SKM-1 treated with dmso at 0.1 percent for 144 hours (cell line): ENCODE results near the gene TRIM77.
"Not testable (repeated sequence)": the region's sequence is repeated elsewhere in the genome, so short reads cannot be mapped to it uniquely, and the experiment has no call there.

Experiments used
- DNase-seq: peaks from one replicate; lab custom pipeline; 2025; ENCODE audit not compliant: unreplicated experiment; lab: John Stamatoyannopoulos, UW

TRIM77 gene, protein sequence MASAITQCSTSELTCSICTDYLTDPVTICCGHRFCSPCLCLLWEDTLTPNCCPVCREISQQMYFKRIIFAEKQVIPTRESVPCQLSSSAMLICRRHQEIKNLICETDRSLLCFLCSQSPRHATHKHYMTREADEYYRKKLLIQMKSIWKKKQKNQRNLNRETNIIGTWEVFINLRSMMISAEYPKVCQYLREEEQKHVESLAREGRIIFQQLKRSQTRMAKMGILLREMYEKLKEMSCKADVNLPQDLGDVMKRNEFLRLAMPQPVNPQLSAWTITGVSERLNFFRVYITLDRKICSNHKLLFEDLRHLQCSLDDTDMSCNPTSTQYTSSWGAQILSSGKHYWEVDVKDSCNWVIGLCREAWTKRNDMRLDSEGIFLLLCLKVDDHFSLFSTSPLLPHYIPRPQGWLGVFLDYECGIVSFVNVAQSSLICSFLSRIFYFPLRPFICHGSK

DNA sequence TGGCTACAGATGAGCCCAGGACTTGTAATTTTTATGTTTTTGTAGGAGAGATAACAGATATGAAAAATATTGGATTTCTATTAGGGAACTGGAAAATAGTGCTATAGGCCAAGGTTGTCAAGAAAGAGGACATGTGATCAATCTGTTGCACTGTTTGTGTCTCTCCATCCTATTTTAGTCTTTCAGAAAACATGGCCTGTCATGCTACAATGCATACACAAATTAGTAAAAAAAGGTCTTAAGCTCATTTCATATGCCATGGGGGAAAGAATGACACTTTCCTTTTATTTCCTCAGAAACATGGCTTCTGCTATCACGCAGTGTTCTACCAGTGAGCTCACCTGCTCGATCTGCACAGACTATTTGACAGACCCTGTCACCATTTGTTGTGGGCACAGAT lies at the start of gene TRIM77:
TRIM77 (plus strand) TSS at position 301 of the 400 bp plus-strand sequence; CDS start at position 301, 0 bp downstream.
- DNase-seq: not testable (repeated sequence)

DNA sequence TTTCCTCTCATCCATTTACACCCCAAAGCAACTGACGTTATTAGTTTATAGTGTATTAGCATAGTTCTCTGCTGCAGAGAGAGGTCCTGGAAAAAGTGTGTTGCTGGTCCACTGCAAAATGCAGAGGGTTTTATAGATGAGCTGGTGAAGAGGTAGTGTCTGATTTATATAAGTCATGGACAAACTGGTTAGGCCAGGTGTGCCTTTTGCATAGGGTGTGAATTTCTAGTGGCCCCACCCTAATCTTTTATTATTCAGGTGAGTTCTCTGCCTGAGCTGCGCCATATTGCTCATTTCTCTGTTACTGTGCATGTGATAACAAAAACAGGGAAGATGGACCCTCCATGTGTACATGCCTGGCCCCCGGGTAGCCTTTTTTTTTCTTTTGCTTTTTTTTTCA lies 43.1 kb upstream of the TRIM77 start:
- DNase-seq: no peak

DNA sequence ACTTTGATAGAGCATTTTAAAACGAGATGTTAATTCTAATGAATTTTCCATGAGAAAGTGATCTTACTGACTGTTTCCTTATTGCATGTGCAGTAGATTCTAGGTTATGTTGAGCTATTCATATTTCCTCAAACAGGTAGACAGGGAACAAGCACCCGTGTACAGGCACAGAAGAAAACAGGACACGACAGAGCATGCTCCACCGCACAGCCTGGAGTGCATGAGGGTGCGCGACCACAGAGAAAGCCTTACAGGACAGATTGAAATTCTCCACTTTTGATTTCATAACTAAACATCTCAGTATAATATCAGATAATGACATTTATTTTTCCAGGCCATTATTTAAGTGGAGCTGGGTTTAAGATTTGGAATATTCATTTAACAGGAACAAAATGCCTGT lies 41.9 kb upstream of the TRIM77 start:
- not testable (repeated sequence) for DNase-seq

DNA sequence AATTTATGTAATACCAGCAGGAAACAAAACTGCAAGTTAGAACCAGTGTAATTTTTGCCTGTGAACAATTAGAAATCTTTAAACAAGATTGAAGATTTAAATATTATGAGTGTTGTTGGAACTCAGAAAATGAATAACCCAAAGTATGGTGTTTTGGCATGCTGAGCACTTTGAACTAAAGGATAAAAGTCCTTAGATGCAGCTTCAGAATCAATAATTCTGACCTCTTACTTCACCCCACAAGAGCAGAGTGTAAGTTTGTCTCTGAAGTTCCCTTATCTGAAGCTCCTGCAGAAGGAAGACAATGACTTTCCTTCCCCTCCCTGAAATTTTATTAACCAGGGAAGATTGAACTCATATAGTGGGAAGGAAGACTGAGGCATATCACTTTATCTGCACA lies 40.5 kb upstream of the TRIM77 start:
- not testable (repeated sequence) for DNase-seq

DNA sequence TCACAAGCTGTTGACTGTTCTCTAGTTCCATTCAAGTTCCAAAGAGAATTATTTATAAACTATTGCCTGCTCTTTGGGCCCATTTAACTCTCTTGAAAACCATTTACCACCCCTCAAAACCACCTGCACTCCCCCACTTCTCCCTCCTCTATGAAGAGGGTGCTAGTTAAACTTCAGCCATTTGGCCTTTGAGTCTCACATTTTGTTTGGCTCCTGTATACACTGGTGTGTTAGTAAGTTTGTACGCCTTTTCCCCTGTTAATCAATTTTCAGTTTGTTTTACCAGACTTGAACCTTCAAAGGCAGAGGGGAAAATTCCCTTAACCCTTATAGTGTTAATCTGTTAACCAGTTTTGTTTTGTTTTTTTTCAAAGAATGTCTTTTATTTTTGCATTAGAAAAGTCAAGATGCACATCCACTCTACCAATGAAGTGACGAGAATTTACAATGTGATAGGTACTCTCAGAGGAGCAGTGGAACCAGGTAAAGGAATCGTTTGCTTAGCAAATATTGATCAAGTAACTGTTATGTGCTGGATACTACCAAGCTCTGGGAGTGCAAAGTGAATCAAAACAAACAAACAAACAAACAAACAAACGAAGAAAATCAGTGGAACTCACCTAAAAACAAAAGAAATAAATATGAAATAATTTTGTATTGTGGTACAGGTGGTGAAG lies 40.0 kb upstream of the TRIM77 start:
- not testable (repeated sequence) for DNase-seq

DNA sequence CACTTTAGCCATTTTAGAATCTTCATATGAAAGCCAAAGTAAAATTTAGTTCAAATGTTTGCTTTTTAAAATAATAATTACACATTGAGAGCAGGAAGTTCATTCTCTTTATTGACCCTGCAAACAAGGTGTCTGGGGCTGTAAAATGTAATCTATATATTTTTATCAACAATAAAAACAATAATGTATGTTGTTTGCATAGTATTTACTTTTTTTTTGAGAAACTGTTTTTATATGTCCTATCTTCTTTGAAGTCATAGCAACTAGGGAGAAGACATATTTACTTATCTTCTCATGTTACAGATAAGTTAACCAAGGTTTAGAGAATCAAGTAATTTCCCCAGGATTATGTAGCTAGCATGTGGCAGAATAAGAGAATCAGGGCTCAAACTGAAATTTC lies 37.6 kb upstream of the TRIM77 start:
- DNase-seq: not testable (repeated sequence)

DNA sequence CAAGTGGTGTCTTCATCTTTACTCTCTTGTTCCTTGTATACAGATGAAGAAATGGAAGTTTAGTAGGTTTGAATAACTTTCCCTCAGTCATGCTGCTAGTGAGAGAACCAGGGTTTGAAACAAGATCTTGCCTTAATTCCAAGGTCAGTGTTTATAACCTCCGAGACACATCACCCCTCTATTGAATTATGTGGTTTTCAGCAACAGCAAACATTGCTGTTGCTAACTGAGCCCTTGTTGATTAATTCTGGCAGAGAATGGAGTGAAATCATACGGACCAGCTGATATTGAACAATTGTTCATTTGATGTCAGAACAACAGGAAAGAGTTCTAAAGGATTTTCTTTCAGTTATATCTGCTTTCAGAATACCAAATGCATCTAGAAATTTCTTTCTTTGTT lies 36.7 kb upstream of the TRIM77 start:
- DNase-seq: not testable (repeated sequence)

DNA sequence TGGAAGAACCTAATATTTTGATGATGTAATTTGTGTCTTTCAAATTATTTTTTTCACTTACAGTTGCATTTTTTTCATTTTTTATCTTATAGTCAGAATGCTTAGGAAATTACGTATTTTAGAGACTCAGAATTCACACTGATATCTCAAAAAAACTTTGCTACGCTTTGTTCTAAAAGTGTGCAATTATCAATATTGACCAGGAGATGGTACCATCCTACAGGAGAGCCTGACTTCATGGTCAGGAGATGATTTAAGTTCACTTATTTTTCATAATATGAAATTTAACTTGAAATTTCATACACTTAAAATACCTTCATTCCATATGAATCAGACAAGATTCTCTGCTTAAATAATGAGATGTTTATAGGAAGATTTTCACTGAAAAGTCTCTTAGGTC lies 34.7 kb upstream of the TRIM77 start:
- DNase-seq: peak; percentile 2

DNA sequence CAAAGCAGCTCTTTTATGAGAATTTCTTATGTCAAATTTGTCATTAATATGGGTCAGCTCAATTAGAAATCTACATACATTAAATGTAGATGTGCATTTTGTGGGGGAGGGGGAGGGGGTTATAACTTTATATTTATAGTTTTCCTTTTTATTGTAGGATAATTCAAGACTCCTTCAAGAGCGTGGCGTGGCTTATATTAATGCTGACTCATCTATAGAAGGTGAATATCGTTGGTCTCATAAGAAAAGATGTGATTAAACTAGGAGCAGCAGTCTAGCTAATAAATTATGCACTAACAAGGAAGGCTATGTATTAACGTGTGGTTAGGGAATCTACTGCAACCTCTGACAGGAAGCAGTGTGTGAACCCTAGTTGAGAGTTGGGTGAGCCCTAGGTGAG lies 34.2 kb upstream of the TRIM77 start:
- DNase-seq: not testable (repeated sequence)

DNA sequence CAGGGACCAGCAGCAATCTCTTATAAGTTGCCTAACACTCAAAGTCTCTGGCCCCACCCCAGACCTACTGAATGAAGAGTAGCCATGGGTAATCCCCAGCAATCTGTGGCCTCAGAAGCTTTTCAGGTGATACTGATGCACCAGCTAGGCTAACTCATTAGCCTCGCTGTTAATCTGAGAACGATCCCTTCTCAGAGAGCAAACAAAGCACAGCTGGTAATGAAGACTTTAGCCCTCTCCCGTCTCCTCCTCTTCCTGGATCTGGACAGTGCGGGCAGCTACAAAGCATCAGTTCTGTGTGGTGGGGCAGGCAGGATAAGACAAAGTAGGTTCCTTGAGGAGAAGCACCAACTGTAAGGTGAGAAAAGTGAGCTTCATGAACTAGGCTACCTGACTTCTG lies 3.0 kb upstream of the TRIM77 start:
- DNase-seq: not testable (repeated sequence)

DNA sequence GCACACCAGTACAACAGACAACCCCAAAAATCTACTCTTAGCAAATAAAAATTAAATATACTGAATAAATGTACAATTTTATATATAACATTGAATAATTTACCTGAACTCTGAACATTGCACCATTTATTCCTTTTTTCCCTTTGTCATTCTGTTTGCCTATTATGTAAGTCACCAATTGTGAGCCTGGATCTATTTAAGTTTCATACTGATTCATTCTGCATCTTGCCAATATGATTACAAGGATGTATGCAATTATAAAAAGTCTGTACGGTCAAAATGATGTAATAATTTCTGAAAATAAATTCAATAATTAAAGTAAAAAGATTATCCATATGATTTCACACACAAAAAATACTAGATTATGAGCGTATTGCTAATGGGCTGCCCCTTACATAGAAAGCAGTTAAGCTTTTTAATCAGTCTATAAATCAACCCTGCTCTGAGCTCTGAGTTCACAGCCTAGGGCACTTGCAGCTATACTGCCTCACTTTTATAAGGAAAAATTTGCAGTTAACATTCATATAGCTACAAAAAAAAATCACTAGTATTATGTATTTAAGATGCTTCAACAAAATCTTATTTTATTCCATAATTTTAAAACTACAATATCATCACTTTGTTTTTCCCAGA lies 14.9 kb downstream of the TRIM77 start:
- not testable (repeated sequence) for DNase-seq

DNA sequence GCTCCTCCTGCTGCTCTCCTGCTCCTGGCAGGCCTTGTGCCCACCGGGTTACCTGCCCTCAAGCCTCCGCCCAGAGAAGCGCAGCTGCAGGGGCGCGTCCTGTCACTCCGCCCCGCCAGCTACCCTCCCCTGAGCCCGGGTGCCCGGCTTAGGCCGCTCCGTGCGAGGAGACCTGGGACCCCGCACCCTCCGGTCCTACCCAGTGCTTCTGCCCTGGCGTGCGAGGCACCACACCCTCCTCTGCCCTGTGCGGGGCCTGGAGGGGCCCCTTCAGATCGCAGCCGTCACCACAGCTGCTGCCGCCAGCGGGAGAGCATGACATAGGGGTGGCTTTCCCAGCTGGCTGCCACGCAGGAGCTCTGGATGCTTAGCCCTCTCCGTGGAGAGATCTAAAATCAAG lies 20.1 kb downstream of the TRIM77 start:
- not testable (repeated sequence) for DNase-seq

DNA sequence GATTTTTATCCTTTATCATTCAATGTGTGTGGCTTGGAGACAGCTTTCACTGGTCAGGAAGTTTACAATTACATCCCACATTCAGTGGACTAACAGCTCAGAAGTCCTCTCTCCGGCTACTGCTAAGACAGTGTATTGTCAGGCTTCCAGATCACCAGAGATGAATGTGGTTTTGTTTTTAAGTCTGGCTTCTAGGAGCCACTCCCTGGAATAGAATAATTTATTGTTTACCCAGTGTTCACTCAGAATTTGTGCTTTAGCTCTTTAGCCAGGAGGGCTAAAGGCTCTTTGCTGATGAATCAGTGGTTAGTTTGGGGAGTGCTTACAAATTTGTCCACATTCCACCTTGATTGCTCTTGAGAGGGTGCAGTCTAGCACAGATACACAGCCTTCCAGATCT lies 26.5 kb downstream of the TRIM77 start:
- DNase-seq: no peak

DNA sequence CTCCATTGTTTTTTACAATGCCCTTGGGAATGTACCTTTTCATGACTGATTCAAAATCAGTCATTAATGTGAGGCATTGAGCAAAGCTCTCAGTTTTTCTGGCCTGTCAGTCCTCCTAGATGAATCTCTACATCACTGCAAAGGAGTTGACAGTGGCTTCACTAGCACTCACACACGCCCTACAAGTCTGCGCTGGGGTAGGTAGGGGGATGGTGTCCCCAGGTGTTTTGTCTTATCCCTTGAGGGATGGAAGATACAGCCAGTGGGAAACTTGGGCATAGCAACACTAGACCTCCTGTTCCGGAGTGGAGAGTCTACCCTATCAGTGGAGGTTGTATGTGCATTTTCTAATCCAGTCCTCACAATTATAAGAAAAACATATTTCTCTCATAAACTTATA lies 27.0 kb downstream of the TRIM77 start:
- DNase-seq: no peak

DNA sequence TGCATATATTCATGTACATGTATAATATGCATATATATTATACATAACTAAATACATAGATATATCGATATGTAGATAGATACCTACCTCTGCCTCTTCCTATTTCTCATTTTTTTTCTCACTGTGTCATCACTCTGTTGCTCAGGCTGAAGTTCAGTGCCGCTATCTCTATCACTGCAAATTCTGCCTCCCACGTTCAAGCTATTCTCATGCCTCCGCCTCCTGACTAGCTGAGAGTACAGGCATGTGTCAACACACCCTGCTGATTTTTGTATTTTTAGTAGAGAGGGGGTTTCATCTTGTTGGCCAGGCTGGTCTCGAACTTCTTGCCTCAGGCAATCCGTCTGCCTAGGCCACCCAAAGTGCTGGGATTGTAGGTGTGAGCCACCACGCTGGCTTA lies 31.3 kb downstream of the TRIM77 start:
- not testable (repeated sequence) for DNase-seq

DNA sequence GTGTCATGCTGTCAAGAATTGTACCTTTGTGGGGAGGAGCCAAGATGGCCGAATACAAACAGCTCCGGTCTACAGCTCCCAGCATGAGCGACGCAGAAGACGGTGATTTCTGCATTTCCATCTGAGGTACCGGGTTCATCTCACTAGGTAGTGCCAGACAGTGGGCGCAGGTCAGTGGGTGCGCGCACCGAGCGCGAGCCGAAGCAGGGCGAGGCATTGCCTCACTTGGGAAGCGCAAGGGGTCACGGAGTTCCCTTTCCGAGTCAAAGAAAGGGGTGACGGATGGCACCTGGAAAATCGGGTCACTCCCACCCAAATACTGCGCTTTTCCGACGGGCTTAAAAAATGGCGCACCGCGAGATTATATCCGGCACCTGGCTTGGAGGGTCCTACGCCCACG lies 34.1 kb downstream of the TRIM77 start:
- DNase-seq: not testable (repeated sequence)

DNA sequence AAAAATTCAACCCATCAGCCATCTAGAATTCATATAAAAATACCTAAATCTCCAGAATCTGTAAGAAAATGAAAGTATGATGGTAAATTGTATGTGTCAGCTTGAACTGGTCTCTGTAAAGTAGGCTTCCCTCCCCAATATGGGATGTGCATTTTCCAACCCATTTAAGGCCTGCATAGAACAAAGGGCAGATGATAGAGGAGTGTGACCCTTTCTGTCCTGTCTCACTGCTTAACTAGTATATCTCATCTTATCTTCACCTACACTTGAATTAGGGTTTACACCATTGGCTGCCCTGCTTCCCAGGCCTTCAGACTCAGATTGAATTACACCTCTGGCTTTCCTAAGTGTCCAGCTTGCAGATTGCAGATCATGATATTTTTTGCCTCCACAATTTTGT lies 40.7 kb downstream of the TRIM77 start:
- not testable (repeated sequence) for DNase-seq
